ENCODE measurements around the gene SLC44A3. TPM values are rescaled to one million over a fixed set of nuclear protein-coding genes. Genes with fewer than 3 reads are reported as not detected.
A peak's percentile ranks its signal among the peaks of the same experiment; 100 is the strongest.

The SLC44A3 gene
- total RNA-seq, 4 donors from 2014 or later = 0.63 to 1.7 (median 0.83) TPM

DNA sequence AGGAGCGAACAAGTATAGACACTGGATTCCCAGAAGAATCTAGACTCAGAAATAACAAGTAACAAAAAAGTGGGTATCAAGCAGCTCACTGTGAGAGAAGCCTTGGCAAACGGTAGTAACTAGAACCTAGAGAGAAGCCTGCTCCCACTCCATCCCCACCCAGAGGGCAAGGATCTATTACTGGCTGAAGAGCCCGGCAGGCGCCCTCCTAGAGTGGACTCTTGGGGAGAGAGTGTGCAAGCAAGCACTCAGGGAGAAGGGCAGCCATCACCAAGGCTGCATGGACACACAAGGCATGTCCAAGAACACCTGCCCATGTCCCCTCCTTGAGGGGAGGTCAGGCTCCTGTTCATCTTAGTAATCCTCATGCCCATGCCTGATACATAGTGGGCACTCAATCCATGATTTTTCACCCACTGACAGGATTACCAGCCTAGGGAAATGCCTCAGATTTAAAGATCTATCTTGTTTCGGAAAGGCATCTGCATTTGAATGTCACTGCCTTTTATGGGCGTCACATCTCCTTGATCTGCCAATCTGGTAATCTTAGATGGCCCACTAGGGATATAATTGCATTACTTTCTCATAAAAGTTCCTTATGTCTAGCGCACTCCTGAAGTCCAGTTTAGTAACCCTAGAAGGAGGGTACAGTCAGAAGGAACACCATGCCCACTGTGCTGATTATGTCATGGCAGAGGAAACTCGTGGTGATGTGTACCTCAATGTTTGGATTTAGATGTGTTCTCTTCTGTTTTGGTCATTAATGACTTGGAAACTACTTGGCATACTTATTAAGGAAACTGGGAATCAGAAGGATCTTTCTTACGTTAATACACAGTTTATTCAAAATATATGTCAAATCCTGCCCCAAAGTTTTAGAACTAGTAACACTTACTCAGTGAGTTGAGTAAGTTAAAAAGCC lies 92.4 kb downstream of the SLC44A3 start:
- Histone ChIP-seq H3K27ac (replicated peaks in 1 of 4) (peak overlapping the region in 3 of 4 donors; percentile 20 to 59 (median 58)), H3K36me3 (no peaks in the 10 kb centered on the region), H3K4me1 (peaks cover 34 to 97% (median 96%) of the 10 kb centered on the region in 4 donors), H3K27me3 (no peaks in the 10 kb centered on the region), H3K9me3 (no peaks in the 10 kb centered on the region), H3K4me3 (no peak overlapping the region)
- DNase-seq (ENCODE audit: extremely low spot score) = no peak
- 49% methylated on average over 9 of the region's 9 CpGs for WGBS
- intact Hi-C loops (cut with DNase I) = no loop called here
- no peak for TF ChIP-seq EP300 (IDR thresholded peaks at IDR 0.05)

DNA sequence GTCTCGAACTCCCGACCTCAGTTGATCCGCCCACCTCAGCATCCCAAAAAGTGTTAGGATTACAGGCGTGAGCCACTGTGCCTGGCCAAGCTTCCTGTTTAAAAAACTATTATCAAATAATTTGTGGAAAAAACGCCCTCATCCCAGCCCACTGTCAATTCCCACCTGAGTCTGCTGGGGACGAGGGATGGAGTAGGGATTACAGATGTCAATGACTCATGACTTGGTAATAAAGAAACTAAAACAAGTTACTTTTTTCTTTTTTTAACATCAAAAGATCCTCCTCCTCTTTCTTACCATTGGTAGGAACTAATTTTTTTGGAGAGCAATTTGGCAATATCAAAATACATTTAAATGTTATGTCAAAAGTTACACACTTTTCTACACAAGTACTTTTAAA lies 97.1 kb downstream of the SLC44A3 start:
- no peaks in the 10 kb centered on the region for H3K27me3 ChIP-seq
- no peak for TF ChIP-seq POLR2A (IDR thresholded peaks at IDR 0.05; ENCODE audit: low read depth)
- TF ChIP-seq, protein P1, sequence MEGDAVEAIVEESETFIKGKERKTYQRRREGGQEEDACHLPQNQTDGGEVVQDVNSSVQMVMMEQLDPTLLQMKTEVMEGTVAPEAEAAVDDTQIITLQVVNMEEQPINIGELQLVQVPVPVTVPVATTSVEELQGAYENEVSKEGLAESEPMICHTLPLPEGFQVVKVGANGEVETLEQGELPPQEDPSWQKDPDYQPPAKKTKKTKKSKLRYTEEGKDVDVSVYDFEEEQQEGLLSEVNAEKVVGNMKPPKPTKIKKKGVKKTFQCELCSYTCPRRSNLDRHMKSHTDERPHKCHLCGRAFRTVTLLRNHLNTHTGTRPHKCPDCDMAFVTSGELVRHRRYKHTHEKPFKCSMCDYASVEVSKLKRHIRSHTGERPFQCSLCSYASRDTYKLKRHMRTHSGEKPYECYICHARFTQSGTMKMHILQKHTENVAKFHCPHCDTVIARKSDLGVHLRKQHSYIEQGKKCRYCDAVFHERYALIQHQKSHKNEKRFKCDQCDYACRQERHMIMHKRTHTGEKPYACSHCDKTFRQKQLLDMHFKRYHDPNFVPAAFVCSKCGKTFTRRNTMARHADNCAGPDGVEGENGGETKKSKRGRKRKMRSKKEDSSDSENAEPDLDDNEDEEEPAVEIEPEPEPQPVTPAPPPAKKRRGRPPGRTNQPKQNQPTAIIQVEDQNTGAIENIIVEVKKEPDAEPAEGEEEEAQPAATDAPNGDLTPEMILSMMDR (IDR thresholded peaks at IDR 0.05) = no peak
- no peak for TF ChIP-seq POLR2AphosphoS5 (IDR thresholded peaks at IDR 0.05)
- no peak for TF ChIP-seq EP300 (IDR thresholded peaks at IDR 0.05)
- no peak overlapping the region for H3K27ac ChIP-seq (replicated peaks in 1 of 4)
- H3K9me3 ChIP-seq = no peaks in the 10 kb centered on the region
- WGBS = 70% methylated on average over 6 of the region's 6 CpGs
- no peaks in the 10 kb centered on the region for H3K36me3 ChIP-seq
- H3K4me3 ChIP-seq = no peak overlapping the region
- peaks cover 60 to 98% (median 97%) of the 10 kb centered on the region in 4 donors for H3K4me1 ChIP-seq
- no peak for DNase-seq (ENCODE audit: extremely low spot score)
- intact Hi-C loops (cut with DNase I) = no loop called here

DNA sequence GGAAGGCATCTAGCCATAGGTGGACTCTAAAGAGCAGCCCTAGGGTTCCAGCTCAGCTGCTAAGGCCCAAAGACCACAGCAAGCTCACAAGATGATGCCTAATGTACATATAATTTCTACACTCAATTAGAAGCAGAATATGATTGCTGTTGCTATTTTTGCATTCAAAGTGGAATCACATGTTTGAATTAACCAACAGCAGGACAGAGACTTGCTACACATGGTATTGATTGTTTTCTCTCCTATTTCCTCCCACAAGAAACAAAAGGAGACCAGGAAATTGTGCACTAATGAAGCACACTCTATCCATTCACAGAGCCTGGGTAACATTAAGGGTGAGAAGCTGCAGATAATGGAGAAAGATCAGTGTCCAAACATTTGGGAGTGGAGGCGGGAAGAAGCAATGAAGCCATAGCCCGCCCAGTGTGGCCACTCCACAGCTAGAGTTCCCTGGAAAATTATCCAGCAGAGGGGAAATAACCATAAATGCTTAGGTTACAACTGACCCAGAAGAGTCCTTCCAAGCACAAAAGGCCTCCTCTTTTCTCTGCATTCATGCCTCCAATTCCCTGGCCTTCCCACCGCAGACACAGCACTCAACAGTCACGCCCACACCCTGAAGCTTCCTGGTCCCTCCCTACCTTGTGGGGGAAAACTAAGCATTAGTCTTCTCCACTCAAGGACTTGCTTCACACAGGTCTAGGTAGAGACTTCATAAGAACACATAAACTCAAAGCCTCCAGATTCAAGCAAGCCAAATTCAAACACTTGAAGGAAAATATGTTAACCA lies 99.3 kb downstream of the SLC44A3 start:
- no peak for TF ChIP-seq EP300 (IDR thresholded peaks at IDR 0.05)
- TF ChIP-seq, protein P1 (IDR thresholded peaks at IDR 0.05) = no peak
- no peak for TF ChIP-seq POLR2A (IDR thresholded peaks at IDR 0.05; ENCODE audit: low read depth)
- TF ChIP-seq POLR2AphosphoS5 (IDR thresholded peaks at IDR 0.05) = no peak
- no peak overlapping the region for H3K4me3 ChIP-seq
- H3K27me3 ChIP-seq = no peaks in the 10 kb centered on the region
- peak overlapping the region in 3 of 4 donors; percentile 43 to 99 (median 98) for H3K27ac ChIP-seq (replicated peaks in 1 of 4)
- peaks cover 50 to 98% (median 97%) of the 10 kb centered on the region in 4 donors for H3K4me1 ChIP-seq
- WGBS = 93% methylated on average over 4 of the region's 4 CpGs
- DNase-seq (ENCODE audit: extremely low spot score) = no peak
- H3K9me3 ChIP-seq = no peaks in the 10 kb centered on the region
- intact Hi-C loops (cut with DNase I) = no loop called here
- H3K36me3 ChIP-seq = no peaks in the 10 kb centered on the region

DNA sequence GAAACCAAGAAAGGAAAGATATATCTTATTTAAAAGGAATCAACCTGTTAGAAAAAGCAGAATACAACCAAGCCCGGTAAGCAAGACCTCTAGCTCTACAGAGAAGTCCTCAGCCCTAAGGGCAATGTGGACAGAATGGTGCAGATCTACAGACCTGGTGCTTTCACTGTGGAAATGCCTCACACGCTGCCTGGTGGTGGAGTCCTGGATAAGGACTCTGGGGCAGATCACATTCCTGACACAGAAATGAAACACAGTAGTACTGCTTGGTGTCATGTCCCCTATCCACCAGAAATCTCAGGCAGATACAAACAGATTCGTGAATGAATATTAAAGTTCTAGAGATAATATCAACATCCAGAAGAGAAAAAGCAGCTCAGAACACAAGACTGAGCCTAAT lies 99.9 kb downstream of the SLC44A3 start:
- TF ChIP-seq, protein P1 (IDR thresholded peaks at IDR 0.05) = no peak
- TF ChIP-seq POLR2A (IDR thresholded peaks at IDR 0.05; ENCODE audit: low read depth) (no peak), EP300 (IDR thresholded peaks at IDR 0.05) (no peak), POLR2AphosphoS5 (IDR thresholded peaks at IDR 0.05) (no peak)
- DNase-seq (ENCODE audit: extremely low spot score) = no peak
- Histone ChIP-seq H3K4me3 (no peak overlapping the region), H3K4me1 (peaks cover 53 to 99% (median 98%) of the 10 kb centered on the region in 4 donors), H3K27ac (replicated peaks in 1 of 4) (peak overlapping the region in 3 of 4 donors; percentile 43 to 99 (median 98)), H3K27me3 (no peaks in the 10 kb centered on the region), H3K9me3 (no peaks in the 10 kb centered on the region), H3K36me3 (no peaks in the 10 kb centered on the region)
- intact Hi-C loops (cut with DNase I) = no loop called here
- 47% methylated on average over 3 of the region's 3 CpGs for WGBS

DNA sequence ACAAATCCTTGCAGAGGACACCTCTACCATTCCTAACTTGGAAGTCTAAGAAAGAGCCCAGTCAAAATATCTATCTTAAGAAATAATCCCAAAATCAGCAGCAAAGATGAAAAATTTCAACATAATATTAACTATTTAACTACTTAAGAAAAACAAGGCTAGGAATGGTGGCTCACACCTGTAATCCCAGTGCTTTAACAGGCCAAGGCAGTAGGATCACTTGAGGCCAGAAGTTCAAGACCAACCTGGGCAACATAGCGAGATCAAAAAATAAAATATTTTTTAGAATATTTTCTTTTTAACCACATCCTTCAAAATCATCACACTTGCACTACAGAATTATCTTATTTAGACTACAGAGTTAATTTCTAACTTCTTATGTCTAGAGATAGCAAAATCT lies 101.8 kb downstream of the SLC44A3 start:
- H3K27ac ChIP-seq (replicated peaks in 1 of 4) = peak overlapping the region; percentile 98 to 100 (median 99)

More for the DNA sequence above, 101.8 kb downstream of the SLC44A3 start:
- H3K36me3 ChIP-seq = no peaks in the 10 kb centered on the region
- intact Hi-C loops (cut with DNase I) = no loop called here
- peaks cover 49 to 81% (median 80%) of the 10 kb centered on the region in 4 donors for H3K4me1 ChIP-seq
- no peaks in the 10 kb centered on the region for H3K27me3 ChIP-seq
- WGBS = 100% methylated on average over 1 of the region's 1 CpG
- TF ChIP-seq POLR2AphosphoS5 (IDR thresholded peaks at IDR 0.05) (no peak), EP300 (IDR thresholded peaks at IDR 0.05) (no peak), POLR2A (IDR thresholded peaks at IDR 0.05; ENCODE audit: low read depth) (no peak)
- TF ChIP-seq, protein P1 (IDR thresholded peaks at IDR 0.05) = no peak
- peak overlapping the region in 1 of 4 donors; percentile 1 for H3K4me3 ChIP-seq
- no peak for DNase-seq (ENCODE audit: extremely low spot score)
- no peaks in the 10 kb centered on the region for H3K9me3 ChIP-seq
